Osteoblast (primary cell): ENCODE measurements around the gene COL4A2. TPM values are rescaled to one million over a fixed set of nuclear protein-coding genes. Genes with fewer than 3 reads are reported as not detected.
A peak's percentile ranks its signal among the peaks of the same experiment; 100 is the strongest.

Experiments
- DNase-seq: peaks from one replicate; pipeline ENCODE4 v3.0.0; 2011; ENCODE audit warnings: low spot score, mixed read lengths; ENCODE audit not compliant: insufficient read length; ENCODE audit errors: missing footprints
- H2AFZ ChIP-seq: 2 replicates; pipeline ENCODE4 v1.6.0; 2011; ENCODE audit warnings: mild to moderate bottlenecking, low read length
- H3K27ac ChIP-seq: 2 replicates; pipeline ENCODE4 v1.5.1; 2011; ENCODE audit warnings: mild to moderate bottlenecking, low read depth, low read length, moderate library complexity
- H3K27me3 ChIP-seq: 2 replicates; pipeline ENCODE4 v1.6.0; 2012; ENCODE audit warnings: mild to moderate bottlenecking, control low read depth, inconsistent platforms, low read length, moderate library complexity; ENCODE audit not compliant: insufficient read depth
- H3K36me3 ChIP-seq: 2 replicates; pipeline ENCODE4 v1.5.1; 2011; ENCODE audit warnings: mild to moderate bottlenecking, low read length, control low read depth, moderate library complexity; ENCODE audit not compliant: insufficient read depth
- H3K4me1 ChIP-seq: 2 replicates; pipeline ENCODE4 v1.5.1; 2011; ENCODE audit warnings: mild to moderate bottlenecking, low read length, control low read depth, moderate library complexity; ENCODE audit not compliant: insufficient read depth
- H3K4me2 ChIP-seq: 2 replicates; pipeline ENCODE4 v1.6.0; 2011; ENCODE audit warnings: mild to moderate bottlenecking, low read length; ENCODE audit not compliant: insufficient read depth
- H3K4me3 ChIP-seq: fragments of 200-600 bp; sonication (generic); 3 replicates; pipeline ENCODE4 v1.5.1; 2012; ENCODE audit warnings: mild to moderate bottlenecking, low read length, inconsistent platforms; ENCODE audit not compliant: insufficient read depth
- H3K79me2 ChIP-seq: 2 replicates; pipeline ENCODE4 v1.6.0; 2012; ENCODE audit warnings: mild to moderate bottlenecking, low read length, control low read depth, inconsistent platforms; ENCODE audit not compliant: insufficient read depth
- H3K9me3 ChIP-seq: 2 replicates; pipeline ENCODE4 v1.5.1; 2011; ENCODE audit warnings: low read depth, low read length, control low read depth
- H4K20me1 ChIP-seq: 2 replicates; pipeline ENCODE4 v1.6.0; 2012; ENCODE audit warnings: mild to moderate bottlenecking, low read length, control low read depth; ENCODE audit not compliant: insufficient read depth
- total RNA-seq: library from RNA; depleted of rRNA; stranded (reverse); fragments of >200 nt; gene quantifications from 2 replicates; pipeline ENCODE4 v1.2.3, GENCODE V29; 2012
- TF ChIP-seq, protein P1 (sequence below): IDR thresholded peaks from 2 replicates; pipeline ENCODE4 v1.5.1; 2011; ENCODE audit warnings: mild to moderate bottlenecking, low read depth, low read length, moderate library complexity; ENCODE audit errors: extremely low read depth

Gene COL4A2
- total RNA-seq, 1 donor, result 267 TPM

DNA sequence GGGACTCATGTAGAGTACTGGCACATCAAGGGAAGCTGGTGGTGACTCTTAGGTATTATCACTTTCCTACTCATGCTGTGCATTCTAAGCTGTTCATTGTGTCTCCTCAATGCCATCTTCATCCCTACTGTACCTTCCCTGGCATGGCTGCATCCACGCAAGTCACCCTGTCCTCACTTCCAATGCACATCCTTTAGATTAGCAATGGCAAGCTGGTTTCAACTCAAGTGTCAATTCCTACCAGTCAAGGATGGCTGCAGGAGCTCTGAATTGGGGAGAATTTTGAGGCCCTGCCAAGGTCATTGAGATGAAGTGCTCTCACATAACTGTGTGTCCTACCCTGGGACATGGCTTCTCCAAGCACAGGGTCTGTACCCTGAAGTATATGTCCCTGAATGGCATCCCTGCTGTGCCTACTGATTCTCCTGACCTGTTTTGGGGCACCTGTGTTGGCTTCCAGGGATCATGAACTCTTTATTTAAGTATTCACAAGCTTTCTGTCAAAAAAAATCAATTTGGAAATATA, 24.7 kb upstream of the COL4A2 start:
- H3K4me1 ChIP-seq, result peaks cover 28% of the 10 kb centered on the region
- no peak overlapping the region for H3K4me3 ChIP-seq
- no peaks in the 10 kb centered on the region for H3K27me3 ChIP-seq
- no peak overlapping the region for H3K27ac ChIP-seq
- TF ChIP-seq, protein P1, sequence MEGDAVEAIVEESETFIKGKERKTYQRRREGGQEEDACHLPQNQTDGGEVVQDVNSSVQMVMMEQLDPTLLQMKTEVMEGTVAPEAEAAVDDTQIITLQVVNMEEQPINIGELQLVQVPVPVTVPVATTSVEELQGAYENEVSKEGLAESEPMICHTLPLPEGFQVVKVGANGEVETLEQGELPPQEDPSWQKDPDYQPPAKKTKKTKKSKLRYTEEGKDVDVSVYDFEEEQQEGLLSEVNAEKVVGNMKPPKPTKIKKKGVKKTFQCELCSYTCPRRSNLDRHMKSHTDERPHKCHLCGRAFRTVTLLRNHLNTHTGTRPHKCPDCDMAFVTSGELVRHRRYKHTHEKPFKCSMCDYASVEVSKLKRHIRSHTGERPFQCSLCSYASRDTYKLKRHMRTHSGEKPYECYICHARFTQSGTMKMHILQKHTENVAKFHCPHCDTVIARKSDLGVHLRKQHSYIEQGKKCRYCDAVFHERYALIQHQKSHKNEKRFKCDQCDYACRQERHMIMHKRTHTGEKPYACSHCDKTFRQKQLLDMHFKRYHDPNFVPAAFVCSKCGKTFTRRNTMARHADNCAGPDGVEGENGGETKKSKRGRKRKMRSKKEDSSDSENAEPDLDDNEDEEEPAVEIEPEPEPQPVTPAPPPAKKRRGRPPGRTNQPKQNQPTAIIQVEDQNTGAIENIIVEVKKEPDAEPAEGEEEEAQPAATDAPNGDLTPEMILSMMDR, result no peak
- H2AFZ ChIP-seq, result no peak overlapping the region
- H3K36me3 ChIP-seq, result peaks cover 30% of the 10 kb centered on the region
- H3K79me2 ChIP-seq, result peaks cover 69% of the 10 kb centered on the region
- no peak for DNase-seq
- H3K4me2 ChIP-seq, result no peak overlapping the region
- H3K9me3 ChIP-seq, result no peaks in the 10 kb centered on the region
- peaks cover 65% of the 10 kb centered on the region for H4K20me1 ChIP-seq

DNA sequence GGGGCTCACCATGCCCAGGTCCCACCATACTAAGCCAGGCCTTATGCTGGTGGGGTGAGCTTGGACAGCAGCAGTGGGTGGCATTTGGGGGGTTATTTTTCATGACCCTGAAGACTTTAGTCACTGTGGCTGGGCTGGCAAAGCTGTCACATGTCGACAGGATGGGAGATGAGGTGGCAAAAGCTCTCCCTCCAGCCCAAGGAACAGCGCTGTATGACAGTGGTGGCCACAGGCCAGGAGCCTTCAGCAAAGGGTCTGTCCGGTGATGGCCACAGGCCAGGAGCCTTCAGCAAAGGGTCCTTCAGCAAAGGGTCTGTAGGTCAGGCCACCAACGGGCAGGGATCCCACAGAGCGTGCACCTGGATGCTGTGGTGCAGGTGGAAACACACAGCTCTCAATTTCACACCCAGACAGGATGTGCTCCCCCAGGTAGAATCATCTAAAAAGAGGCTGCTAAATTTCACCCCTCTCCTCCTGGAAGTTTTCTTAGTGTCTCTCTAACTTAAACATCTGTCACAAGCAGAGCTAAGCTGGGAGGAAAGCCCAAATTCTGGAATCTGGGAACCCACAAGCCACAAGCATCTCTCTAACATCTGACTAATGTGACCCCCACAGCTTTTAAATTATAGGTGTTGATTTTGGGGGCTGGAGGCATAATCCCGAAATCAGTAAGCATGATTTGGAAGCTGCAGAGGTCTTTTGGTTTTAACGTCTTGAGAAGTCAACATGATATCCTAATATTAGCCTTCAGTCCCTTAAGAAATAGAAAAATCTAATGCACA, 23.2 kb upstream of the COL4A2 start:
- Histone ChIP-seq H4K20me1 (peaks cover 60% of the 10 kb centered on the region), H3K4me2 (peak overlapping the region; percentile 7), H3K9me3 (no peaks in the 10 kb centered on the region)

DNA sequence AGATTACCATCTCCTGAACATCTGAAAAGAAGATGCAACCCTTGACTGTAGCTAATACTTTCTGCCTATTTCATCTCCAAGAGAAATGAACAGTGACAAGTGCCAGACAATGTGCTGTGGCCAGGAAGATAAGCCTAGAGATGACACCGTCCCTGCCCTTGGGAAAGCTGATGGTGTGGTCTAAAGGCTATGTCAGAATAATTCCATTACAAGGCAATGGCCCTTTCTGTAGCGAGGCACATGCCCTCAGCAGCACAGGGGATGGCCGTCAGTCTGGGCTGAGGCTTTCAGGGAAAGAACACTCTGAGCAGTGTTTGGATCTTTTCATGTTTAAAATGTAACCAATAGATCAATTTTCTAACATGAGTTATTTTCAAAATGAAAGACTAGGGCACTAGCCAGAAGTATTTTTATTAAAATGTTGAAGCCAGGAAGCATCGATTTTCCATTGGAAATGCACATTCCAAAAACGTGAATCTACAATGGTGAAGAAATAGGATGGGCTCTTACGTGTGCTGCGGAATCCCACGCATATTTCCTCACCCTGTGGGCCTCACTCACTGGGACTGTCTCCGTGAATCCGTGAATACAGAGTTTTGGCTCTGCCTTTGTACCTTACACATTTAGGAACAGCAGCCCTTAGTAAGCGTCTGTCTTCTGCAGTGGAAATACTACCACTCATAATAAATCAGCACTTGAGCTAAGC, 22.2 kb upstream of the COL4A2 start:
- H3K4me1 ChIP-seq, result peaks cover 28% of the 10 kb centered on the region
- DNase-seq, result peak; percentile 62
- peak overlapping the region; percentile 7 for H3K4me2 ChIP-seq
- H3K79me2 ChIP-seq, result peaks cover 53% of the 10 kb centered on the region
- no peak overlapping the region for H2AFZ ChIP-seq
- H3K4me3 ChIP-seq, result no peak overlapping the region
- peaks cover 57% of the 10 kb centered on the region for H4K20me1 ChIP-seq
- H3K9me3 ChIP-seq, result no peaks in the 10 kb centered on the region
- H3K36me3 ChIP-seq, result peaks cover 31% of the 10 kb centered on the region
- TF ChIP-seq, protein P1, result no peak
- H3K27ac ChIP-seq, result peak overlapping the region; percentile 0
- H3K27me3 ChIP-seq, result no peaks in the 10 kb centered on the region

More for the DNA sequence above, 23.2 kb upstream of the COL4A2 start:
- H3K27ac ChIP-seq, result peak overlapping the region; percentile 0
- no peak overlapping the region for H2AFZ ChIP-seq
- peaks cover 56% of the 10 kb centered on the region for H3K79me2 ChIP-seq
- peaks cover 28% of the 10 kb centered on the region for H3K4me1 ChIP-seq
- H3K4me3 ChIP-seq, result no peak overlapping the region
- peaks cover 31% of the 10 kb centered on the region for H3K36me3 ChIP-seq
- TF ChIP-seq, protein P1, result no peak
- no peak for DNase-seq
- no peaks in the 10 kb centered on the region for H3K27me3 ChIP-seq
